NCI-H146 treated with DMSO at 0.1 percent for 48 hours (cell line): ENCODE data around the gene RABL6.
"Not testable (repeated sequence)": the region's sequence is repeated elsewhere in the genome, so short reads cannot be mapped to it uniquely, and the experiment has no call there.

Source experiments
- DNase-seq: peaks from one replicate; lab custom pipeline; 2025; ENCODE audit not compliant: unreplicated experiment; lab: John Stamatoyannopoulos, UW

RABL6 gene

DNA sequence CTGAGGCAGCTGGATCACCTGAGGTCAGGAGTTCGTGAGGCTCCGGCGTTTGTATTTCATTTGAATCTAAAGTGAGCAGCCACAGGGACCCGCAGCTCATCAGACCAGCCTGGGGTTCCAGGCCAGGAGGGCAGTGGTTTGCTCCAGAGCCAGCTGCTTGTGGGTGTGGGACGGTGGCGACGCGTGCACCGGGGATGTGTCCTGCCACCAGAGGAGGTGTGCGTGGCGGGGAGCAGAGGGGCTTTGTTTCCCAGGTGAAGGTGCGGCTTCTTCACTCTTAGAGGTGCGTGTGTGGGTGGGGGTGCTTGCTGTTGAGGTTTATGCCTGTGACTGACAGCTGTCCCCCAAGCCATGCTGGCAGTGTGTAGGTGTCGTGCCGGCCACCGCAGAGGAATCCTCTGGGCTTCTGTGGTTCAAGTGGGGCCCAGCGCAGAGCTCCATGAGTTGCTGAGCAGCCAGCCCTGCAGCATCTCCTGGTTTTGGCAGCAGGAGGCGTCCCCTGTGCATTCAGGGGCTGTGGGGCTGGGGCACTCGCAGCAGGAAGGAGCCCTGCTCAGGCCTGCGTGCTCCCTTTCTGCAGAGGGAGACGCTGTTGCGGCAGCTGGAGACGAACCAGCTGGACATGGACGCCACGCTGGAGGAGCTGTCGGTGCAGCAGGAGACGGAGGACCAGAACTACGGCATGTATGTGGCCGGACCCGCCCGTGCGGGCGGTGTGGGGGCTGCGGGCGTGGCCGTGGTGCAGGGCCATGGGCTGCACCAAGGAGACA is 27.6 kb downstream of the RABL6 start:
- no peak for DNase-seq

DNA sequence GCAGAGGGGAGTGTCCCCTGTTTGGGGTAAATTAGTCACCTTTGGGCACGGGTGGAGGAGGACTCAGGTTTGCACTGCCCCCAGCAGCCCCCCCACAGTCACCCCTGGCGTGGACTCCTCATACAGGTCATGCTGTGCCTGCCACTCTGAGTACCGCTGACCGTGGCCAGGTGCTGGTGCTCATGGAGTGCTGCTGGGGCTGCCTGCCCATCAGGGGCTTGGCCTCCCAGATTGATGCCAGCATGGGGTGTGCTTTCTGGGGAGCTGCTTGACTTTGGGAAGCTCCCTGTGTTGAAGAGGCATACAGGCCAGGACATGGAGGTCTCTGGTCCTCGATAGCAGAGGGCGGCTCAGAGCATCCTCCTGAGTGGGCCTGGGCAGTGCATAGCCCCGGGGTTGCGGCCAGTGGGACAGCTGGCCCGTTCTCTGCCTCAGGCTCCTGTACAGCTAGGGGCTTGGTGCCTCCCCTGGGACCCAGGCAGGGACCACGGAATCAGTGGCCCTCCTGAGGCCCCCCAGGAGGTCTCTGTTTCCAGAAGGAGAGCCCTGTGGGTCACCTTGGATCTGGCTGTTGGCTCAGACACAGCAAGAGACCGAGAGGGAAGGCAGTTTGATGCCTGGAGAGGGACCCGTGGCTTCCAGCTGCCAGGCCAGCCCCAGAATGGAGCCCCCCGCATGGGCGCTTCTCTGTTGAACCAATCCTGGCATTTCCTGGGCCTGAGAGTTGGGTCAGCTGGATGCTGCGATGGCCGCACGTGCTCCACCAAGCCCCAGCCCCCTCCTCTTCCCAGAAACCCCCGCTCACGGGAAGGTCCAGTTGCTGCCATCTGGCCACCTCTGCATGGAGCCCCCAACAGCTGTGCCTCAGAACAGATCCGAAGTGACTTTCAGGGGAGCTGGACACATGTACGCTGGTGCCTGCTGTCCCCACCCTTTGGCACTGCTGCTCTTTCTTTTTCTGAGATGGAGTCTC is 28.5 kb downstream of the RABL6 start:
- no peak for DNase-seq

DNA sequence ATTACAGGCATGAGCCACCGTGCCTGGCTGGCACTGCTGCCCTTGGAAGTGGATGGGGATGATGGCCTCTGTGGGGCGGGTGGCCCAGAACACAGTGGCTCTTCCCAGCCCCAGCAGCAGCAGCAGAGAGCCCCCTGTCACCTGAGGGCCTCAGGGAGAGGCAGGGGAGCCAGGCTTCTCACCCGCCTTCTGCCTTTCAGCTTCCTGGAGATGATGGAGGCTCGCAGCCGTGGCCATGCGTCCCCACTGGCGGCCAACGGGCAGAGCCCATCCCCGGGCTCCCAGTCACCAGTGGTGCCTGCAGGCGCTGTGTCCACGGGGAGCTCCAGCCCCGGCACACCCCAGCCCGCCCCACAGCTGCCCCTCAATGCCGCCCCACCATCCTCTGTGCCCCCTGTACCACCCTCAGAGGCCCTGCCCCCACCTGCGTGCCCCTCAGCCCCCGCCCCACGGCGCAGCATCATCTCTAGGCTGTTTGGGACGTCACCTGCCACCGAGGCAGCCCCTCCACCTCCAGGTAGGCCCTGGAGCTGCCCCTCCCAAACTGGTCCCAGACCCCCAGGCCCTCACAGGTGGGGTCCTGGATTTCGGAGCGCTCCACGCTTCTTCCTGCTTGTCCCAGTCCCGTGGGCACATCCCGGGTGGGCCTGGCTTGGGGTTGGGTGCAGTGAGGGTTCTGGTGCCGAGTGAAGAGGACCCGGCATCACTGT is 29.6 kb downstream of the RABL6 start:
- DNase-seq, result no peak

DNA sequence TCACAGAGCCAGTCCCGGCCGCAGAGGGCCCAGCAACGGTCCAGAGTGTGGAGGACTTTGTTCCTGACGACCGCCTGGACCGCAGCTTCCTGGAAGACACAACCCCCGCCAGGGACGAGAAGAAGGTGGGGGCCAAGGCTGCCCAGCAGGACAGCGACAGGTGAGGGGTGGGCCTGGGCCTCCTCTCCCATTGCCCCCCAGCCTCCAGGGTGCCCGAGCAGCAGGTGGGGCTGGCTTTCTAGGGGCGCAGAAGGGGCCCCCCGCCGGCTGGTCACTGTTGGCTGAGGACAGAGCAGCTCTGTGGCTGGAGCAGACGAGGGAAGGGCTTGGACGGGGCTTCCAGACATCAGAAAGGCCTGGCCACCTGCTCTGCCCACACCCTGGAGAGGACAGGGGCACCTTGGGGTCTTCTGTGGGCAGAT is 30.1 kb downstream of the RABL6 start:
- DNase-seq, result not testable (repeated sequence)

DNA sequence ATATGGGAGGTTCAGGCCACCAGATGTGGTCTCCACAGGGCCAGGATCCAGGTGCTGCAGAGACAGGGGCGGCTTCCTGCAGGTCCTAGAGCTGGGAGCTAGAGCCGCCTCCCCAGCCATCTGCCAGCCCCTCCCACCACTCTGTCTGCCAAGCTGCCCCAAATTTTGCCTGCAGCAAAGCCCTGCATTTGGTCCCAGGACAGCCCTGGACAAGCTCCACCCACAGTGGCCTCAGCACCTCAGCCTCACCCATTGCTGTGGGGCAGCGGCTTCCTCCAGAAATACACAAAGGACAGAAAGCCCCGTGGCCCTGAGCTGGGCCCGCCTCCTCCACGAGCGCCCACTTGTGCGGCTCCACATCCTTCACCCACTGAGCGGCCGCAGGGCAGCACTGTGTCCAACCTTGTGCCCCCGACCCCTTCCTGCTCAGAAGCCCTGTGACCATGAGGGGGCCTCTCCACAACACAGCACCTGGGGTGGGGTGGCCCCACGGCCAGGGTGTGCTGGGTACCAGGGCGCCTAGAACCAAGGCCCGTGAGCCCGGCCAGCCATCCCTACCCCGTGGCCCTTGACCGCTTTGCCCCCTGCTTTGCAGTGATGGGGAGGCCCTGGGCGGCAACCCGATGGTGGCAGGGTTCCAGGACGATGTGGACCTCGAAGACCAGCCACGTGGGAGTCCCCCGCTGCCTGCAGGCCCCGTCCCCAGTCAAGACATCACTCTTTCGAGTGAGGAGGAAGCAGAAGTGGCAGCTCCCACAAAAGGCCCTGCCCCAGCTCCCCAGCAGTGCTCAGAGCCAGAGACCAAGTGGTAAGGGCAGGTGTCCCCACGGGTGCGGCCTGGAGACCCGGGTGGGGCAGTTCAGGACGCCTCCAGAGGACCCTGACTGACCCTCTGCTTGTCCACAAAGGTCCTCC is 30.8 kb downstream of the RABL6 start:
- DNase-seq, result no peak

DNA sequence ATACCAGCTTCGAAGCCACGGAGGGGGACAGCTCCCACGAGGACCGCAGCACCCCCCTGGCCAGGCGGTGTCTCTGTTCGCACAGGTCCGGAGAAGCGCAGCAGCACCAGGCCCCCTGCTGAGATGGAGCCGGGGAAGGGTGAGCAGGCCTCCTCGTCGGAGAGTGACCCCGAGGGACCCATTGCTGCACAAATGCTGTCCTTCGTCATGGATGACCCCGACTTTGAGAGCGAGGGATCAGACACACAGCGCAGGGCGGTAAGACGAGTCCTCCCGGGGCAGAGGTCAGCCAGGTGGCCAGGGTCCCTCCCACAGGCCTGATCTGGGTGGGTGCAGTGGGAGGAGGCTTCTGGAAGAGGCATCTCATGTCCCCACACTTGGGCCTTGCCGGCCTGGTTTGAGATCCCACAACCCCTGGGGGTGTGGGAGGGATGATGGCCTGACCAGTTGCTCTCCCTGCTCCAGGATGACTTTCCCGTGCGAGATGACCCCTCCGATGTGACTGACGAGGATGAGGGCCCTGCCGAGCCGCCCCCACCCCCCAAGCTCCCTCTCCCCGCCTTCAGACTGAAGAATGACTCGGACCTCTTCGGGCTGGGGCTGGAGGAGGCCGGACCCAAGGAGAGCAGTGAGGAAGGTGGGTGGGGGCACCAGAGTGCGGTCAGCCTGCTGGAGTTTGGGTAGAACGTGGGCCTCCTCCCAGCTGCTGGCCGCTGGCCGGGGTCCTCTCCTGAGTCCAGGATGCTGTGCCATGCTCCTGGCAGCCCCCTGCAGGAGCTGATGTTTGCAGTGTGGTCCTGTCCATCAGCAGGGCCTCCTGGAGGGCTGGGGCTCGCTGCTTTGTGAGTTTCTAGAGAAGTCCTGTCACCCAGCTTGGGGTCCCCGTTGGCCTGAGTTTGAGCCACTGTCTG is 31.7 kb downstream of the RABL6 start:
- DNase-seq, result no peak

DNA sequence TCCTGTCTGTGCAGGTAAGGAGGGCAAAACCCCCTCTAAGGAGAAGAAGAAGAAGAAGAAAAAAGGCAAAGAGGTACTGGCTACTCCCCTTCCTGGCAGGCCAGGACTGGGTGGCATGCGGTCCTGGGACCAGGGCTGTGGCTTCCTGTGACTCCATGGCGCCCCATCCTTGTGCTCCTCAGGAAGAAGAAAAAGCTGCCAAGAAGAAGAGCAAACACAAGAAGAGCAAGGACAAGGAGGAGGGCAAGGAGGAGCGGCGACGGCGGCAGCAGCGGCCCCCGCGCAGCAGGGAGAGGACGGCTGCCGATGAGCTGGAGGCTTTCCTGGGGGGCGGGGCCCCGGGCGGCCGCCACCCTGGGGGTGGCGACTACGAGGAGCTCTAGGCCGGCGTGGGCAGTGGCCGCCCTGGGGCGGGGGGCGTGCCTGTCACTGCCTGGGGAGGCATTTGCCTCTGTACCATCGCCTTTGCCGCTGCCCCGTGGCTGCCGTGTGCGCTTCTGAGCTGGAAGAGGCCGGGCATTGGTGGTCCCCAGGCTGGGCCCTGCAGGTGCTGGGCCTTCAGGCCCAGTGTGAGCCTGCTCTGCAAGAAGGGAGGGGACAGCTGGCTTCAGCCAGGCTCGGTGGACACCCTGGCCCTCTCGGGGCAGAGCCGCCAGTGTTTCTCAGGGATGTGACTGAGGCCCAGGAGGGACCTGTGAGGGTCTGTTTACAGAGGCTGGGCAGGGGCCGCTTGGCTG is 32.6 kb downstream of the RABL6 start:
- DNase-seq, result no peak

DNA sequence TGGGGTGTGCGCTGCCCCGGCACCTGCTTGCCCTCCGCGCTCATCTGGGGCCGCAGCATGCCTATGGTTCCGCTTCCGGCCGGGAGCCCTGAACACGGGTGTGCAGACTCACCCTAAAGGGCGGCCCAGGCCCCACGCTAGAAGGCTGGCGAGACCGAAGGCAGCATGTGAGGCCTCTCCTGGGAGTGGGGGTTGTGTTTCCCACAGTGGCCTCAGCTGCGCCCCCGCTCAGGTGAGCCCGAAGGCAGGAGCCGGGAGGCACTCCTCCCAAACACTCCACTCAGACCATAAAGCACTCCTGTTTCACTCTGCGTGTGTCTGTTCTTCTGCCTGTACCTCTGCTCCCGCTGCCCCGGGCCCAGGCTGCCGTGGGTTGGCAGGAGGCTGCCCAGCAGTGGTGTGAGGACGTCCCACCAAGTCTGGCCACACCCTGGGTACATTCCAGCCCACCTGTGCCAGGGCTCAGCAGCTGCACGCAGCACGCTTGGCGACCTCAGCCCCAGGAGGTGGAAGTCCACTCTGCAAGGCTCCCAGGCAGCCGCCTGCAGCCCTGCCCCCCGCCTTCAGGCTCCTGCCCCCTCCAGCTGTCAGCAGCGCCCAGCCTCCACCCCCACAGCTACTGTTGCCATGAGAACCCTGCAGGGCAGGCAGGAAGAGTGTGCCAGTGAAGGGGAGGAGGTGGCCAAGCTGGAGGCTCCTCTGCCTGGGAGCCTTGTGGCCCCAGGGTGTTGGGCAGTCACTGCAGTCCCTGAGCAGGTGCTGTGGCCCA is 33.3 kb downstream of the RABL6 start:
- DNase-seq, result peak; percentile 62

DNA sequence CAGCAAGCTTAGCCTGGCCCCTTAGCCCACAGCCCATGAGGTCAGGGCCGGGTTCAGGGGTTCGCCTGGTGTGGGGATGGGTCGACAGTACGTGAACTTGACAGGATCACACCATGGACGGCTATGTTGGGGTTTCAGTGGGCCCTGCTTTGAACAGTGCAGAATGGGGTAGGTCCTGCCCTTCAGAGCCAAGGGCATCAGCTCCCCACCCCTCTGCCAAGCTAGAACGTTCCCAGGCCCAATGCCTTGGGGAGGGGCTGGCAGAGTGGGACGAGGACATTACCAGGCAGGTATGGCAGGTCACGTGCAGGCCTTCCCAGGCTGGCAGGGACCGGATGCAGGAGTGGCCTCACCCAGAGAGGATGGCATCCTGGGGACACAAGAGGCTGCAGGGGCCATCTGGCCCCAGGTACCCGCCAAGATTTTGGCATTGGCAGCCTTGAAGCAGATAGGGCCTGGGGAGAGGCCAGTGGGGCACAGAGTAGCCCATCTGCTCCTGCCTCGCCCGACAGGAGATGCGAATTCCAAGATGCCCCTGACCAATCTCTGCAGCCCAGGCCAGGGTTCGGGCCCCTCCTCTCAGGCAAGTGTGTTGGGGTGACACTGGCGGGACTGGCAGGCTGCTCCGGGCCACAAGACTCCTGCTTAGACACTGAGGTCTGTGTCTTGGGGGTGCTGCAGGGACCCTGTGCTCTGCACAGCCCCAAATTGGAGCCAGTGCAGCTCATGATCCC is 34.1 kb downstream of the RABL6 start:
- DNase-seq, result not testable (repeated sequence)

DNA sequence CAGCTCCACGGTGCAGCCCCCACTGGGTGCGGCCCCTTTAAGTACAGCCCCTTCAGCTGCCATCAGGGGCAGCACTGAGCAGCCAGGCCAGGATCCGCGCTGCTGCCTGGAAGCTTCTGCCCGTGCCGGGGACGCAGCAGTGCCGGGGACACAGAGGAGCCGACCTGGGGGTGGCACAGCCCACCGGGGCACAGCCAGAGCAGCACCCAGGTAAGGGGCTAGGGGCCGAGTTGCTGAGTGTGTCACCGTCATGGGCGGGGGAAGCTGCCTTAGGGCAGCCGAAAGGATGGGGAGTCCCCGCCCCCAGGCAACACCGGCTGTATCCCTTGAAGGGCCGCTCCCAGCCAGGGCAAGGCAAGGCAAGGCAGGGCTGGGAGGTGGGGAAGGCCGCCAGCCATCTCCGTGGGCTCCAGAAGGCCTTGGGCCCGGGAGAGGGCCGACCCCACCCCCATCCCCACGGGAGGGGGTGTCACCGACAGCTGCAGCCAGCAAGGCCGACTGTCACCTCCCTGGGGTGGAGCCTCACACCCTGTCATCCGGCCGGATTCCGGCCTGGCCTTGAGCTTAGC is 34.7 kb downstream of the RABL6 start, which contains the start of gene AJM1:
AJM1 (plus strand) TSS at position 99 of the 569 bp plus-strand sequence. CDS start 1,937 bp downstream, outside the sequence.
- not testable (repeated sequence) for DNase-seq

DNA sequence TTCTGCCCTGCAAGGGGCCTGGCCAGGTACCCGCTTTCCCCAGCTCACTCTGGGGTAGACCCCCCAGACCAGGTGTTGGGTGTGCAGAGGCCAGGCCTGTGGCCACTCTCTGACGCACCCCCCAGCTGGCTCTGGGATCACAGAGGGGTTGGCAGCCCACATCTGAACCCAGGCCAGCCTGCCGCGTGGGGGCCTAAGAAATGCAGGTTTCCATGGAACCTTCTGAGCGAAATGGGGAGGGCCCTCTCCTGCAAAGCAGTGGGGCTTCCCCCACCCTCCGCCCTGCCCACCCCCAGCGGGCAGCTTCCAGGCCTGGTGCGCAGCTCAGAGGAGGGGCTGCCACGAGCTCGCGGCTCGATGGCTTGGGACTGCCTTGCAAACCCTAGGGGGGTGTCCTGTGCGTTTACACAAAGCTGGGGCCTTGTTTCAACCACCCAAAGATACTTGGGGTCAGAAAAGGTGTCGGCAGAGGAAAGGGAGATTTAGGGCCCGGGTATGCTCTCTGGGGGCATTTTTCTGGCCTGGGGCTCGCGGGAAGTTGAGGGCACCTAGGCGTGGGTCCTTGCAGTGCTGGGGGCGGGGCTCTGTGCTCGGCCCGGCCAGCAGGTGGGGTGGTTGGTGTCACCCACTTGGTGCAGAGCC is 35.5 kb downstream of the RABL6 start:
- DNase-seq, result not testable (repeated sequence)

DNA sequence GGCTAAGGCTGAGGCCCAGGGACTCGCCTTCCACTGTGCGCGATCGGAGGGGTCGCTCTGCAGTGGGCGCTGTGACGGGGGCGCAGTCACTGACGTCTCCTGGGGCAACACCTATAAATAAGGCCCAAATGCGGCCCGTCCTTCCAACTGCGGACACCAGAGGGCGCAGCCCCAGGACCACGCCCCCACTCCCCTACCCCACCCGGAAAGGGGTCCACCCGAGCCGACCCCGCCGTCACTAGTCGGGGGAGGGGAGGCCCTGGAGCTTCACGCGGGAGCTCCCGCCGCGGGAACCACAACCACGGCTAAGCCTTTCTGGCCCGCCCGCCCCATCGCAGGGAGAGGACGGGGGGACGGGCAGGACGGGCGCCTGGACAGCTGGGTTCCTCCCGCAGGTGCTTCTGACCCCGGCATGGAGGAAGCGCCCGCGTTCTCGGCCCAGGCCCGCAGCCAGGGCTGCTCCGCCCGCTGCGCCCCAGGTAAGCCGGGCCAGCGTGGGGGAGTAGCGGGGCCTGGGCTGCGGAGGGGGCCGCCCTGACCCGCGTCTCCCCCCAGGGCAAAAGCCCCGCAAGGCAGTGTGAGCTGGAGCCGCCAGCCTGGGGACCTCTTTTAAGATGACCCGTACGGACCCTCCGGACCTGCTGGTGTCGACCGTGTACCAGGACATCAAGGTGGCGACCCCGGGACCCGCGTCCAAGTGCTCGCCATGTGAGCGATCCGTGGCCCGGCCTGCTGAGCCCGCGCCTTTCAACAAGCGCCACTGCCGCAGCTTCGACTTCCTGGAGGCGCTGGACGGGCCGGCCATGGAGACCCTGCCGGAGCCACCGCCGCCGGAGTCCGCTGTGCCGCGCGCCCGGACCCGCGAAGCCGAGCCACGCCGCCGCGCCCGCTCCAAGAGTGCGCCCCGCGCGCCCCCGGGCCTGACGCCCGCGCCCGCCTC is 36.3 kb downstream of the RABL6 start:
- DNase-seq, result not testable (repeated sequence)

DNA sequence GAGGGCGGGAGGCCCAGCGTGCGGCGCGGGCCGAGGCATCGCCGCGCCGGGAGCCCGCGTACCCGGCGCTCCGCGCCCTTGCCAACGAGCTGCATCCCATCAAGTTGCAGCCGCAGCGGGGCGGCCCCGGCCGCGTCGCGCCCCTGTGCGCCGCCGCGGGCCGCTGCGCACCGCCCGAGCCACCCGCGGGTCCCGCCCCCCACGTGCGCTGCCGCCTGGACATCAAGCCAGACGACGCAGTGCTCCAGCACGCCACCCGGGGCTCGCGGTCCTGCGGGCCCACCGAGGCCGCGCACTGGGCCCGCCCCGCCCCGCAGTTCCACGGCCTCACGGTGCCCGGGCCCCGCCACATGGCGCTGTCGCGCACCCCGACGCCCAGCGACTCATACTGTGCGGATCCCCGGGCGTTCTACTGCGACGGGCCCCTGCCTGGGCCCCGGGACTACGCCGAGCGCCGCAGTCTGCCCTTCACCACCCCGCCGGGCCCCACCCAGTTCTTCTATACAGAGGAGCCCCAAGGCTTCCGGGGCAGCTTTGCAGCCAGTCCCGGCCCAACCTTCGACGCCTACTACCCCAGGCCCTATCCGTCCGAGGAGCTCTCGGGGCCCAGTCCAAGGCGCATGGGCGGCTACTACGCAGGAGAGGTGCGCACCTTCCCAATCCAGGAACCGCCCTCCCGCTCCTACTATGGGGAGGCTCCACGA is 37.2 kb downstream of the RABL6 start:
- DNase-seq, result no peak

DNA sequence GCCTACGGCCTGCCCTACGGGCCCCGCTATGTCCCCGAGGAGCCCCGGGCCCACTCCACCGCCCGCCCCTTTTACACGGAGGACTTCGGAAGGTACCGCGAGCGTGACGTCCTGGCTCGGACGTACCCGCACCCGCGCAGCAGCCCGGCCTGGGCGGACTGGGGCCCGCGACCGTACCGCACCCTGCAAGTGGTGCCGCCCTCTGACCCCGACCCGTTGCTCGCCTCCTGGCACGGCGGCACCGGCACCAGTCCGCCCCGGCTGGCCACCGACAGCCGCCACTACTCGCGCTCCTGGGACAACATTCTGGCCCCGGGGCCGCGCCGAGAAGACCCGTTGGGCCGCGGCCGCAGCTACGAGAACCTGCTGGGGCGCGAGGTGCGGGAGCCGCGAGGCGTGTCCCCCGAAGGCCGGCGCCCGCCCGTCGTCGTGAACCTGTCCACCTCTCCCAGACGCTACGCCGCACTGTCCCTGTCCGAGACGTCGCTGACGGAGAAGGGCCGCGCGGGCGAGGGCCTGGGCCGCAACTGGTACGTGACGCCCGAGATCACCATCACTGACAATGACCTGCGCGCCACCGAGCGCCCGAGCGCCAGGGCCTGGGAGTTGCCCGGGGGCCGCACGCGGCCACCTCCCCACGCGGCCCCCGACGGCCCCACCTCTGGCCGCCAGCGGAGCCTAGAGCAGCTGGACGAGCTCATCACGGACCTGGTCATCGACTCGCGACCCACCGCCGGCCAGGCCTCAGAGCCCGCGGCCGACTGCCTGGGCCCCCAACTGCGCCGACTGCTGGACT is 37.9 kb downstream of the RABL6 start:
- no peak for DNase-seq
